BLaER1 treated with 17β-estradiol and CSF1 and Interleukin-3, amounts not matched to agents 10 nM and 100 nM (cell line): ENCODE data around the gene MACROD1.
A peak's percentile ranks its signal among the peaks of the same experiment; 100 is the strongest.

ENCODE experiments used
- H3K27ac ChIP-seq, 11 experiments: shearing (Covaris generic); formaldehyde crosslinking; 2 replicates each; pipeline ENCODE4 v1.8.1; 2022
- H3K27me3 ChIP-seq, 11 experiments: shearing (Covaris generic); formaldehyde crosslinking; 2 replicates each; pipeline ENCODE4 v1.8.1; 2022
- H3K36me3 ChIP-seq, 11 experiments: shearing (Covaris generic); formaldehyde crosslinking; 2 replicates each; pipeline ENCODE4 v1.8.1; 2022
- H3K4me1 ChIP-seq, 10 experiments: shearing (Covaris generic); formaldehyde crosslinking; 2 replicates each; pipeline ENCODE4 v1.8.1; 2022
- H3K4me2 ChIP-seq, 11 experiments: shearing (Covaris generic); formaldehyde crosslinking; 2 replicates each; pipeline ENCODE4 v1.8.1; 2022
- H3K4me3 ChIP-seq, 10 experiments: shearing (Covaris generic); formaldehyde crosslinking; 2 replicates each; pipeline ENCODE4 v1.8.1; 2022
- H3K9ac ChIP-seq, 11 experiments: shearing (Covaris generic); formaldehyde crosslinking; 2 replicates each; pipeline ENCODE4 v1.8.1; 2022
- H3K9me3 ChIP-seq, 11 experiments: shearing (Covaris generic); formaldehyde crosslinking; replicated peaks in 1 of 11; 2 replicates each; pipeline ENCODE4 v1.8.1; 2022
- H4K20me1 ChIP-seq, 11 experiments: shearing (Covaris generic); formaldehyde crosslinking; 2 replicates each; pipeline ENCODE4 v1.8.1; 2022
- Cebpa-rat ChIP-seq, 11 experiments: shearing (Covaris generic); IDR thresholded peaks; 2 replicates each; pipeline ENCODE4 v1.8.1; 2022

MACROD1 gene

DNA sequence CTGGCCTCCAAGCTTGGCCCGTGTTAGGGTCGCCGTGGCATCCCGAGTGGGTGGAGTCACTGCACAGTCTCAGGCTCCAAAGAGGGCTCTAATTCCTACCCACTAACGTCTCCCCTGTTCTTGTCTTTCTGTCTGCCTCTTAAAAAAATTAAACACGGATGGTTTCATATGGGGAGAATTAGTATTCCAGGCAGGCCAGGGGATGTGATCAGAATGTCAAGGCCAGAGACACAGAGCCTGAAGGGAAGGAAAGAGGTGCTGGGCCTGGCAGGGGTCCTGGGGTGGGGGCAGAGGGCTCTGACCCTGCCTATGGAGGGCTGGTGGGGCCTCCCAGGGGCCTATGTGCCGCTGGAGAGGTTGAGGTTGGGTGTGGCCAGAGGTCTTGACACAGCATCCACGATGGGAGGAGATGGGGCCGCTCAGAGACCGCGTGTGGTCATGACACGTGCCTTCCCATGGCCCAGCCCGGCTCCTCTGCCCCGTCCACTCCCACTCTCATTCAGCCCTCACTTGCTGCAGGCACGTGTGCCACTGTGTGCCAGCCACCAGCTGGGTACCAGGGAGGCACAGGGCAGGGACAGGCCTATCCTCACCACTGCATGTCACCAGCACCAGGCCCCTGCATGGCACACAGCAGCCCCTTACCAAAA lies 73.7 kb downstream of the MACROD1 start:
- peak overlapping the region in 10 of 11 experiments; percentile 3 to 77 (median 72); a peak in 15 of 22 replicates for H3K9ac ChIP-seq
- no peaks in the 10 kb centered on the region for H3K9me3 ChIP-seq
- H3K27ac ChIP-seq, result peak overlapping the region in 9 of 11 experiments; percentile 64 to 90 (median 84); a peak in 18 of 22 replicates
- no peaks in the 10 kb centered on the region for H3K27me3 ChIP-seq
- peak overlapping the region in 2 of 10 experiments; percentile 16 to 56; a peak in 2 of 20 replicates for H3K4me3 ChIP-seq
- H3K4me2 ChIP-seq, result peak overlapping the region; percentile 82 to 98 (median 95)
- TF ChIP-seq Cebpa-rat (IDR thresholded peaks at IDR 0.05), result no peak
- no peaks in the 10 kb centered on the region for H3K36me3 ChIP-seq
- H3K4me1 ChIP-seq, result peaks cover 85 to 100% (median 100%) of the 10 kb centered on the region in 10 experiments
- H4K20me1 ChIP-seq, result peaks cover 9 to 71% (median 28%) of the 10 kb centered on the region in 11 experiments; a peak in 16 of 22 replicates

DNA sequence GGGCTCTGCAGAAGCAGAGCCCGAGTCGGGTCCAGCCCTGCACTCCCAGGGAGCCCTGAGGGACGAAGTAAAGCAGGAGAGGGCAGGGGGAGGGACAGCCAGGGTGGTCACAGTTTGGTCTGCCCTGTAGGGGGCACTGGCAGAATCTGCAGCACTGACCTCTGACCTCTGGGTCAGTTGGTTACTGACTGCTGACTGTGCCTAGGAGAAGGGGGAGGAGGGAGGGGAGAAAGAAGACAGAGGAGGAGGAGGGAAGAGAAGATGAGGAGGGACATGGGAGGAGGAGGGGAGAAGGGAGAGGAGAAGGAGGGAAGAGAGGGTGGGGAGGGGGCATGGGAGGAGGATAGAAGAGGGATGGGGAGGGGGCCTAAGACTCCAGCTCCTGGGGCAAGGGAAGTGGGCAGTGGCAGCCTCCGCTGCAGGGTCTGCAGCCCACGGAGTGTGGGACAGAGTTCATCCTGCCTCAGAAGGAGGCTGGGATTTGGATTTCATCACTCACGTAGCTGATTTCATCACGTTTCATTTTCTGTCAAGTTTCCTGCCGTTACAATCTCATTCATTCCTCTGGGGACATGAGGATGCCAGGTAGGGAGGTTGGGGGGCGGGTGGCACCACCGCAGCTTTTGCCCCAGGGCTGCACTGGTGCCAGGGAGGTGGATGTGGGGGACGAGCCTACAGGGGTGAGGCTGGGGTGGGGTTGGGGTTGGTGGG lies 75.0 kb downstream of the MACROD1 start:
- Histone ChIP-seq H3K4me2 (peak overlapping the region; percentile 82 to 98 (median 95)), H3K27ac (peak overlapping the region in 9 of 11 experiments; percentile 64 to 90 (median 84); a peak in 18 of 22 replicates), H3K9ac (peak overlapping the region in 10 of 11 experiments; percentile 37 to 78 (median 72); a peak in 18 of 22 replicates), H4K20me1 (peaks cover 5 to 71% (median 16%) of the 10 kb centered on the region in 11 experiments; a peak in 15 of 22 replicates), H3K9me3 (no peaks in the 10 kb centered on the region), H3K4me1 (peaks cover 84 to 100% (median 100%) of the 10 kb centered on the region in 10 experiments), H3K36me3 (no peaks in the 10 kb centered on the region), H3K27me3 (no peaks in the 10 kb centered on the region), H3K4me3 (peak overlapping the region in 7 of 10 experiments; percentile 11 to 56 (median 33); a peak in 8 of 20 replicates)
- TF ChIP-seq Cebpa-rat (IDR thresholded peaks at IDR 0.05), result peak in 10 of 11 experiments; percentile 13 to 82 (median 57); a peak in 12 of 22 replicates

DNA sequence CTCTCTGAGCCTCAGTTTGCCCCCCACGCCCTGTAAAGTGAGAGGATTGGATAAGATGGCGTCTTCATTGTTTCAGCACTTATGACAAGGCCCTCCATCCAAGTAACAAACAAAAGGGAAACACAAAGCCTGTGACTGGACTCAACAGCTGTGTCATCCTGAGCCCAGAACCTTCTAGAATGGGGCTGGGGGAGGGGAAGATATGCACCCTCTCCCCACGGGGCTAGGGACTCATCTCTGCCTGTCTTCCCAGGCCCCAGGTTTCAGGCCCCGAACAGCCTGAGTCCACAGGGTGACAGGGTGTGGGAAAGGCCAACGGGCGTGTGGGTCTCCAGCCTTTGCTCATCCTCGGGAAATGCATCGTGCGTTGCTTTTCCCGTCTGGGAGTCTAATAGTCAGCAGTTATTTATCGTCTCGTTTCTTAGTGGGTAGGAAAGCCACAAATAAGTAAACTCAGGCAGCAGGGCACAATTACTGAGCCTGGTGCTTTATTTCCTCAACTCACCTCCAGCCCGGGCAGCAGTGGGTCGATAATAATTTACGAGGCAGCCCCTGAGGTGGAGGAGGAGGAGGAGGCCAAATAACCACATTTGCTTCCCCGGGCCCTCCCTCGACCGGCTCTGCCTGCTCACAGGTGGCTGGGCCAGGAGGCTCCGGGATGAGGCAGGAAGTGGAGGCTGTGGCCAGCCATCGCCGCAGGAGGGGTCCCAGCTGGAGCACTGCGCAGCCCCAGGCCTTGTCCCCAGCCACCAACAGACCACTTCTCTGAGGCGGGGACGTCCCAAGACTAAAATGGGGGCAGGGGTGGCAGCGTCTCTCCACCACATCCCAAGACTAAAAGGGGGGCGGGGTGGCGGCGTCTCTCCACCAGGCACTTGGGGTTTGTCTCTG lies 75.8 kb downstream of the MACROD1 start:
- peaks cover 76 to 98% (median 93%) of the 10 kb centered on the region in 10 experiments for H3K4me1 ChIP-seq
- peaks cover 0 to 69% (median 8%) of the 10 kb centered on the region in 11 experiments; a peak in 13 of 22 replicates for H4K20me1 ChIP-seq
- TF ChIP-seq Cebpa-rat (IDR thresholded peaks at IDR 0.05), result no peak
- peak overlapping the region; percentile 82 to 98 (median 95) for H3K4me2 ChIP-seq
- H3K36me3 ChIP-seq, result no peaks in the 10 kb centered on the region
- no peaks in the 10 kb centered on the region for H3K27me3 ChIP-seq
- H3K9me3 ChIP-seq, result no peaks in the 10 kb centered on the region
- peak overlapping the region in 9 of 11 experiments; percentile 64 to 90 (median 84); a peak in 18 of 22 replicates for H3K27ac ChIP-seq
- peak overlapping the region in 10 of 11 experiments; percentile 37 to 78 (median 72); a peak in 18 of 22 replicates for H3K9ac ChIP-seq
- peak overlapping the region in 7 of 10 experiments; percentile 11 to 56 (median 33); a peak in 9 of 20 replicates for H3K4me3 ChIP-seq

DNA sequence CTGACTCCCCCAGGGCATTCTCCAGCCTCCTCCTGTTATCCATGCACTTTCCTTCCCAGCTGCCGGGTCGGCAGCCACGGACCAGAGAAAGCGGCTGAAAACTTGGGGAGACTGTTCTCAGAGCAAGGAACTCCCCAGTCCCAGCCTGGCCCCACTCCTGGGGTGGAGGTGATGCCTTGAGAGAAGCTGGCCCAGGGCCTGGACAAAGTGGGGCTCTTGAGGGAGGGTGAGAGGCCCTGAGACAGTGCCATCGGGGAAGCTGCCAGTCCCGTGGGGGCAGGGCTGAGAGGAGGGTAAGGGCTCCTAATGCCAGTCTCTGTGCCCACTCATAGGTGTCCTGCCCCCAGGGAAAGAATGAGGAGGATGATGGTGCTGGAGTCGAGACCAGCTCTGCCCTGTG lies 76.4 kb downstream of the MACROD1 start:
- Histone ChIP-seq H3K36me3 (no peaks in the 10 kb centered on the region), H3K9ac (peak overlapping the region in 10 of 11 experiments; percentile 19 to 78 (median 72); a peak in 19 of 22 replicates), H4K20me1 (peaks cover 0 to 69% (median 7%) of the 10 kb centered on the region in 11 experiments; a peak in 13 of 22 replicates), H3K4me3 (peak overlapping the region in 1 of 10 experiments; percentile 1; a peak in 1 of 20 replicates), H3K27me3 (no peaks in the 10 kb centered on the region), H3K9me3 (no peaks in the 10 kb centered on the region), H3K4me1 (peaks cover 69 to 97% (median 91%) of the 10 kb centered on the region in 10 experiments), H3K27ac (peak overlapping the region in 9 of 11 experiments; percentile 64 to 90 (median 84); a peak in 18 of 22 replicates), H3K4me2 (peak overlapping the region; percentile 82 to 98 (median 95))
- no peak for TF ChIP-seq Cebpa-rat (IDR thresholded peaks at IDR 0.05)

DNA sequence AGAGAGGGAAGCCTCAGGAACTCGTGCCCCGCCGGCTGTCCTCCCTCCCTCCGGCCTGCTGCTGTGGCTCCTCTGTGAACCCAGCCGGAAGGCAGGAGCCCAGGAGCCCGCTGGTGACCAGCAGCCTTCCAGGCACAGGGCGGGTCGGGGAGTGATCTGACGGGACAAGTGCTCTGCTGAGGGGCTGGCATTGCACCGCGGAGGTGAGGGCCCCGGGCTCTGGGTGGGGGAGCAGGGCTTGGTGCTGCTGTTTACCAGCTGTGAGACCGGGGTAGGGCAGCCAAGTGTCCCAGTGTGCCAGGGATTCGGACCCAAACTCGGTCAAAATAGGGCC lies 76.9 kb downstream of the MACROD1 start:
- no peak for TF ChIP-seq Cebpa-rat (IDR thresholded peaks at IDR 0.05)
- peak overlapping the region in 10 of 11 experiments; percentile 19 to 78 (median 72); a peak in 17 of 22 replicates for H3K9ac ChIP-seq
- no peaks in the 10 kb centered on the region for H3K27me3 ChIP-seq
- H3K4me1 ChIP-seq, result peaks cover 64 to 97% (median 91%) of the 10 kb centered on the region in 10 experiments
- H3K36me3 ChIP-seq, result no peaks in the 10 kb centered on the region
- H4K20me1 ChIP-seq, result peaks cover 0 to 69% (median 11%) of the 10 kb centered on the region in 11 experiments; a peak in 13 of 22 replicates
- no peaks in the 10 kb centered on the region for H3K9me3 ChIP-seq
- H3K4me3 ChIP-seq, result no peak overlapping the region
- peak overlapping the region in 10 of 11 experiments; percentile 88 to 98 (median 96); a peak in 20 of 22 replicates for H3K4me2 ChIP-seq
- H3K27ac ChIP-seq, result peak overlapping the region in 9 of 11 experiments; percentile 64 to 90 (median 84); a peak in 18 of 22 replicates

DNA sequence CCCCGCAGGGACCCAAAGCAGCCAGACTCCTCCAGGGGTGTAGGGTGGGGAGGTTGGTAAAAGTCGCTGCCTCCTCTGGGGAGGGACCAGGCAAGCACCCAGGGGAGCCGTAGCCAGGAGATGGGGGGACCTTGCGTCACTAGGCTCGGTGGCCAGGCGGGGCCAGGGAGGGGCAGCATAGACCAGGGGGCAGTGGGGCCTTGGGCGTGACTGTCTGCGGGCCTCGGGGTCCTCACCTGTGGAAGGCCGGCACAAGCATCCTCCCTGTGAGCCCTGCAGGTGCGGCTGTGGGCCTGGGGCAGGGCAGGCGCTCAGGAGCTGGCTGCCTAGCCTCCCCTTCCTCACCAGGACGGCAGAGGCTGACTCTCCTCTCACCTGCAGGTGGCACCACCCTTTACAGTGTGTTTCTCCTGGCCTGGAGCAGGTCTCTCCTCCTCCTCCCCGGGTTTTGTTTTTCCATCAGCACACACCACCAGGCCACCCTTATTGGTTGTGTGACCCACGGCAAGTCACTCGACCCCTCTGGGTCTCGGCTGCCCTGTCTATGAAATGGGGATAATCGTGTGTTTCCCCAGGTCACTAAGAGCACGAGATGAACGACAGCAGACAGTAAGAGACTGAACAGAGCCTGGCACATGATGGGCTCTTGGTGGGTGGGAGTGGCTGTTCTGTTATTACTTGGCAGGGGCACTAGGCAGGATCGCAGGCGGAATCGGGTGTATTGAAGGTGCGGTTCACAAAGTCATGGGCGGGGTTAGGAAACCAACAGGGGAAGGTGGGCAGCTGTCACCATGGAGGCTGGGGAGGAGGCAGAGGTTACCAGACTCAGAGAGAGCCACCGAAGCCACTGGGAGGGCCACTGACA lies 77.5 kb downstream of the MACROD1 start:
- Histone ChIP-seq H3K9ac (peak overlapping the region in 8 of 11 experiments; percentile 68 to 78 (median 73); a peak in 15 of 22 replicates), H3K9me3 (no peaks in the 10 kb centered on the region), H3K36me3 (no peaks in the 10 kb centered on the region), H3K27ac (peak overlapping the region in 9 of 11 experiments; percentile 64 to 90 (median 84); a peak in 18 of 22 replicates), H4K20me1 (peaks cover 0 to 69% (median 12%) of the 10 kb centered on the region in 11 experiments; a peak in 14 of 22 replicates), H3K4me2 (peak overlapping the region in 10 of 11 experiments; percentile 88 to 98 (median 96); a peak in 20 of 22 replicates), H3K4me1 (peaks cover 58 to 97% (median 90%) of the 10 kb centered on the region in 10 experiments), H3K27me3 (no peaks in the 10 kb centered on the region), H3K4me3 (no peak overlapping the region; a peak in 1 of 20 replicates)
- TF ChIP-seq Cebpa-rat (IDR thresholded peaks at IDR 0.05), result no peak
